GM18520 (cell line): Measurements from ENCODE around the gene ROS1.
"Not testable (repeated sequence)": the region's sequence is repeated elsewhere in the genome, so short reads cannot be mapped to it uniquely, and the experiment has no call there.

Experiments used
- ATAC-seq: cut with Tn5 transposase; IDR thresholded peaks from one replicate; pipeline ENCODE4 v1.9.1; 2021; ENCODE audit not compliant: unreplicated experiment

Gene ROS1

GRCh38 chr6:117268924-117269323 is 156.8 kb downstream of the ROS1 start:
- no peak for ATAC-seq

DNA sequence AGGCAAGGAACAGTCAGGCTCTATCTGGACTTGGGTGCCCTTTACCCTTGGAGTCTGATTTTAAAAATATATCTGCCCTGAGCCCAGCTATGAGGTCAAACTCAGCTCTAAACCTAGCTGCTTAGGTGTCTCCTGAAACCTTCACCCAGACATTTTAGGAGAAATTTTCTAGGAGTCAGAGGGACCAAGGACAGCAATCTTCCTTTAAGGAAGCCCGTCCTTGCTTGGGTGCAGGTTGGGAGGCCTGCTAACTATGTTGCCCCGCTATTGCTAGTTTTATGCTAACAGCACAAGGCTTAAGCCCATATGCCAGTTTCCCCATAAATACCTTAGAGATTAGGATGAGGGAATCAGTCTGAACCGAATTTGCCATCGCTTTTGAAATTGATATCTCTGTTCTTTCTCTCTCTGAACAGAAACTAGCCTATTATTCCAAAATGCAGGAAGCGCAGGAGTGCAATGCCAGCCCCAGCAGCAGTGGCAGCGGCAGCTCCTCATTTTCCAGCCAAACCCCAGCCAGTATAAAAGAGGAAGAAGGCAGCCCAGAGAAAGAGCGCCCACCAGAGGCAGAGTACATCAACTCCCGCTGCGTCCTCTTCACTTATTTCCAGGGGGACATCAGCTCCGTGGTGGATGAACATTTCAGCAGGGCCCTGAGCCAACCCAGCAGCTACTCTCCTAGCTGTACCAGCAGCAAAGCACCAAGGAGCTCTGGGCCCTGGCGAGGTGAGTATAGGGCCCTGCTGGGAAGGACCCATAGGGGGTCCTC is 157.8 kb downstream of the ROS1 start:
- no peak for ATAC-seq

- no peak for ATAC-seq
These were observed 158.7 kb downstream of the ROS1 start for GRCh38 chr6:117267054-117267347.

GRCh38 chr6:117266257-117267053 is 159.3 kb downstream of the ROS1 start:
- no peak for ATAC-seq

- no peak for ATAC-seq
These were observed 160.1 kb downstream of the ROS1 start, which contains the start of gene VGLL2 for GRCh38 chr6:117265410-117266256. VGLL2 (plus strand) TSS chr6:117265558; CDS start chr6:117265764, 206 bp downstream.

DNA sequence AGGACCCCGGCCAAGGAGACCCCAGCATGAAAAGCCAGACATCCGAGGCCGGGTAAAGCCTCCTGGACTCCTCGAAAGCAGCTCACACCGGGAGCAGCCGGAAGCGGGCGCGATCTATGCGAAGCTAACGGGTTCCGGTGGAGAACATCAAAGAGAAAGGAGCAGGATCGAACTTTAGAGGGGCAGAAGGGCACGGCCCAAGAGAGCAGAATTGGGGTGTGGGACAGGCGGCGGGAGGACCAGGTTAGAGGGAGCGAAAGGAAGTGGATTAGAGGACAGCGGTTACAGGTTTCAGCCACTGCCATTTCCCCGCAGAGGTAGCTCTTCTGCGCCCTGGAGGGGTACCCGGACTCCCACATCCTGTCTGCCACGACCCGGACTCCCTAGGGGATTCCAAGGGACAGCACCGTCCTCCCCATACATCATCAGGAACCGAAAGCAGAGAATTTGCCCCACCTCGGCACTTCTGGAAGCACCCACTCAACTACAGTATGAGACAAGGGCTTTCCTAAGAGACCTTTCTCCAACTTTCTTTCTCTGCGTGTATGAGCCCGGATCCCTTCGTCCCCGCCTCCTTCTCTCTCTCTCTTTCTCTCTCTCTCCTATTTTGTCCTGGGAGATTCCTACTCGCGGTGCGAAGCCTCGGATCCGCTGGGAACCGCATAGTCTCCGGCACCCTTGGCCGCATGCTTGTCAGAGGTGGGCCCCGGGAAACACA is 160.9 kb downstream of the ROS1 start:
- peak; percentile 44 for ATAC-seq

DNA sequence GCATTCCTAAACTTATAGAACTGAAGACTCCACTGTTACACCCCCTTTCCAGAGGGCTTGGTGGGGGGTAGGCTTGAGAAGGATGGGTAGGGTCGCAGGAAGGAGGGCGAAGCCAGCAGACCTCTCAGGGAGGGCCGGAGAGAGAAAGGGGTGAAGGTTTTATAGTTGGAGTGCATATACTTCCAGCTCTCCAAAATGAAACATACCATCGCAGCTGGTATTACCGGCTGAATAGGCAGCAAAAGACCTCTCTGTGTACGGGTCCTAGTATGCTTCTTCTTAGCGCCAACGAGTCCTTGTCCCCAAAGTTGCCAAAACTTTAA is 161.4 kb downstream of the ROS1 start:
- no peak for ATAC-seq

DNA sequence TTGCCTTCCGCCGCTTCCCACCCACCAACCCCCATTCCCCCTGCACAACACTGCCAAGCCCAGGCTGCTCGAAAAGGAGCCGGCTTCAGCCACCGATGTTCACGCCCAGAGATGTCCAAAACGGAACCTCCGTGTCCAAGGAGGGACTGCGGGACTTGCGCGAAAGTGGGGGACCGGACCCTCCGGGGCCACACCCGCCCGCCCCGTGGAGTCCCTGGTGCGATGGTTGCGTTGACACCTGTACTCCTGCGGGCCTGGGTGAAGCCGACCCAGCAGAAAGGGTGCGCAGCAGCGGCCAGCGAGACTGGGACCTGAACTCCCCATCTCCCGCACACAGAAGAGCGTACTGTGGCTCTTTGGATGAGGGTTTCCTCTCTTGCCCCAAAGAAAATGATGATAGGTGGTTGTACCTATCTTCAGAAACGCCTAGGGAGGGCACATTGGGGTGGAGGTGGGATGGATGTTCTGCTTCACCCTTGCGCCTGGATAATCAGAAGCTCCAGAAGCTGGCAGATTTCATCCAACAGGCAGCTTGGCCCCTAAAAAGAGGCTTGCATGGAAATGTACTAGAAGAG is 162.3 kb downstream of the ROS1 start:
- ATAC-seq = no peak

DNA sequence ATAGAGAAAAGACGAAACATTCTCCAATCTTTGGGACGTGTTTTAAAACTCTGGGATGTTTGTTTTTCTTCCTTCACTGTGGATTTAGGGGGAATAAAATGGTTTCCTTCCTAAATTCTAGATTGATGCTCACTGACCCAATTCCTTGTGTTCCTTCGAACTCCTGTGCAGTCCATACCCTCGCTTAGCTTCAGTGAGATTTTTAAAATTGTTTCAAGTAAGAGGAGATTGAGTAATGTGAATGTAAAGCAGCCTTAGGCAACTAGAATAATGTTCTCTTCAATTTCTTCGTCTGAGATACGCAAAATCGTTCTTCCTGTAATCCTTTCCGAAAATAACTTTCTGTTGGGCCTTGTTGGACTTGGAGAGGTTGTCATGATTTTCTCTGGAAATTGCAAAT is 162.9 kb downstream of the ROS1 start:
- no peak for ATAC-seq

DNA sequence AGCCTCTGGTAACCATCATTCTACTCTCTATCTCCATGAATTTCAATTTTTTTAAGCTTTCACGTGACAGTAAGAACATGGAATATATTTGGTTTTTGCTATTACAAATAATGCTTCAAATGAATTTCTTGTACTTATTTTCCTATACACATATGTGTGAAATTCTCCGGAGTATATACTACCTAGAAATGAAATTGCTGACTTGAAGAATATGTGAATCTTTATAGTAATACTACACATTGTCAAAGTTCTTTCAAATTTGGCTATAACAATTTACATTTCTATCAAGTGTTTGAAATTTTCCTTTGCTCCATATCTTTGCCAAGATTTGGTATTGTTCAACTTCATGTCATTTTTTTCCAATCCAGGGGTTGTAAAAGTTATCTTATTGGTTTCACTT is 172.0 kb downstream of the ROS1 start:
- no peak for ATAC-seq

DNA sequence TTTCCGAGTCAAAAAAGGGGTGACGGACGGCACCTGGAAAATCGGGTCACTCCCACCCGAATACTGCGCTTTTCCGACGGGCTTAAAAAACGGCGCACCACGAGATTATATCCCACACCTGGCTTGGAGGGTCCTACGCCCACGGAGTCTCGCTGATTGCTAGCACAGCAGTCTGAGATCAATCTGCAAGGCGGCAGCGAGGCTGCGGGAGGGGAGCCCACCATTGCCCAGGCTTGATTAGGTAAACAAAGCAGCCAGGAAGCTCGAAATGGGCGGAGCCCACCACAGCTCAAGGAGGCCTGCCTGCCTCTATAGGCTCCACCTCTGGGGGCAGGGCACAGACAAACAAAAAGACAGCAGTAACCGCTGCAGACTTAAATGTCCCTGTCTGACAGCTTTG is 180.8 kb downstream of the ROS1 start:
- not testable (repeated sequence) for ATAC-seq

DNA sequence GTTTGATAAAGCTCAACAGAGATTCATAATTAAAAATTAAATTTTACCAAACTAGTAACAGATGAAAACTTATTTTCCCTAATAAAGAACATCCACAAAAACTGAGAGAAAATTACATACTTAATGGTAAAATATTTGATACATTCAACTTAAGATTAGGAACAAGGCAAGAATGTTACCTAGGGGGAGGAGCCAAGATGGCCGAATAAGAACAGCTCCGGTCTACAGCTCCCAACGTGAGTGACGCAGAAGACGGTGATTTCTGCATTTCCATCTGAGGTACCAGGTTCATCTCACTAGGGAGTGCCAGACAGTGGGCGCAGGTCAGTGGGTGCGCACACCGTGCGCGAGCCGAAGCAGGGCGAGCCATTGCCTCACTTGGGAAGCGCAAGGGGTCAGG is 181.2 kb downstream of the ROS1 start:
- not testable (repeated sequence) for ATAC-seq
